HTERT RPE-1 (cell line): ENCODE data around the gene SLC27A2.

Experiments used
- in situ Hi-C: fragments of 300-500 bp; cut with MboI; formaldehyde crosslinking; loops from 4 replicates; pipeline ENCODE4 v1.14.3; 2020; ENCODE audit warnings: low sequenced_read_pairs

SLC27A2 gene

GRCh38 chr15:50235794-50236193, 53.8 kb downstream of the SLC27A2 start:
- in situ Hi-C loops = no loop called here

GRCh38 chr15:50236433-50236832, 54.4 kb downstream of the SLC27A2 start:
- in situ Hi-C loops = no loop called here

DNA sequence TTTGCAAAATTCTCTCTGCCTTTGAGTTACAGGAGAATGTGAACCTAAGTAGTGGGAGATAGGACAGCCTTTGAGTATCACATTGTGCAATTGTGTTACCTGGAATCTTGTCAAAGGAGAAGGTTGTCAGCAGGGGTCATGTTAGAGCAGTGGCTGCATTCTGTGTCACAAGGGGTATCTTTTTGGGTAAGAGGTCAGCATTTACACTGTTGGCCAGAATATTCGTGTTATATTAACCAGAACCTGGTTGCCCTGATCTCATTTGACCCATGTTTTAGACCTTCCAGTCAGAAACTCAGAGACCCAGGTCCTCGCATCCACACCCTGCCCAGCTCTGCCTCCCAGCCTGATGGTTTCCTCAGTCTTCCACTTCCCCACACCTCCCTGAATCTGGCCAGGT, 56.3 kb downstream of the SLC27A2 start:
- in situ Hi-C loops = no loop called here

GRCh38 chr15:50241684-50242450, 59.9 kb downstream of the SLC27A2 start:
- in situ Hi-C loops = no loop called here

- in situ Hi-C loops = no loop called here
These were observed 62.2 kb downstream of the SLC27A2 start for GRCh38 chr15:50244153-50244552.

DNA sequence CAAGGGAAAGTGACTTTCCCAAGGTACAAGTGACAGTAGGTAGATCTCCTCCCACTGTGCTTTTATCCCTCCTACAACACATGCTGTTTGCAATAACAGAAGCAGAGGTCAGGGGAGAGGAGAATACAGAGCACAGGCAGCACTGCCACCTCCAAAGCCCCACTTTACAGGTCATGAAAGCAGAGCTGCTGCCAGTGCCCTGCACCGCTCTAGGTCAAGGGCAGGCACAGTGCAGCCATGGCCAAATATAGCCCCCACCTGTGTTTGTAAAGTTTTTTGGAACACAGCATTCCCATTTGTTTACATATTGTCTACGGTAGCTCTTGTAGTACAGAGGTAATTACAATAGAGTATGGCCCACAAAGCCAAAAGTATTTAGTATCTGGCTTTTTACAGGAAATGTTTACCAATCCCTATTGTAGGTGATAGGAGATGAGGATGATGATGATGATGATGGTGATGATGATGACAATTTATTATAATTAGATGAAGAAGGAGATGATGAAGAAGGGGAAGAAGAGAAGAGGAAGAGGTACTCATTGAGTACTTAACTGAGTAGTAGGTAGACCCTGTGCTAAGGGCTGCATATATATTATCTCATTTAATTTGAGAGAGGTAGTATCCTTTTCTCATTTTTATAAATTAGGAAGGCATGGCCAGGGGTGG, 63.1 kb downstream of the SLC27A2 start:
- in situ Hi-C loops = no loop called here

DNA sequence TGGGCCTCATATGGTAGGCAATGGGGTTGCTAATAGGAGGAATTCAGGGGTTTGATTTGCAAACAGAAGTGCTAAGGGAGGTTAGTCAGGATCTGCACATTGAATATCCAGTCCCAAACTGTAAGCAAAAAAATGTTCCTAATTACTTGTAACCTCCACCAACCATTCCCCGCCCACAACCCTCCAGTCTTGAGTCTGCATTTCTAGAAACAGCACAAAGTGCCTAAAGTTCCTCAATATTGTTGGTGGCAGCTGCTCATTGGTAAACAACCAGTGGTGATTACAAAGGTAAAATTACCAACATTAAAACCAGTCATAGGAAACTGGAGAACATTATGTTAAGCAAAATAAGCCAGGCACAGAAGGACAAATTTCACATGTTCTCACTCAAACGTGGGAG, 64.6 kb downstream of the SLC27A2 start:
- in situ Hi-C loops = no loop called here

GRCh38 chr15:50247819-50248655, 66.0 kb downstream of the SLC27A2 start:
- in situ Hi-C loops = no loop called here

DNA sequence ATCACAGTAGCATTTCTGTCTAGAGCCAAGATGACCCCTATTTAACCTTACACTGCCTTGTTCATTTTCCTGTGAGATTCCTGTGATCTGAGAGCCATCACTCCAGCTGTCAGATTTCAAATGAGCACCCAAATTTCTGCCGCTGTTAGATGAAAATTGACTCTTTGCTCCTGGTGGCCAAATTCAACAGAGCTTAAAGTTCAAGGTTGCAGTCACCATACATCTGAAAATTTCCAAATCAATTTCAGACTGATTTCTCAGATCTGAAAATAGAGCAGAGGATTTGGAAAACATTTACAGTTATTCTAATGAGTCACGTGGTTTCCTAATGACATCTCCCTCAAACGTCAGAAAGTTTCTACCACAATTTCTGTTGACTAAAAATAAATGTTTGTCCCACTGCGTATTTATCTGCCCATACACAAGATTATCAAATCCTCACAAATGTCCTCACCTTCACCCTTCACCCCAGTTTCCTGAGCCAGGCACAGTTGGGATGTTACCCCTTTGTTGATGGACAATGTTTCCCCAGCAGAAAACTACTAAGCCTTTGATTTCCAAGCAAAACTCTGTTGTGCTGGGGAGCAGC, 67.1 kb downstream of the SLC27A2 start:
- in situ Hi-C loops = no loop called here

DNA sequence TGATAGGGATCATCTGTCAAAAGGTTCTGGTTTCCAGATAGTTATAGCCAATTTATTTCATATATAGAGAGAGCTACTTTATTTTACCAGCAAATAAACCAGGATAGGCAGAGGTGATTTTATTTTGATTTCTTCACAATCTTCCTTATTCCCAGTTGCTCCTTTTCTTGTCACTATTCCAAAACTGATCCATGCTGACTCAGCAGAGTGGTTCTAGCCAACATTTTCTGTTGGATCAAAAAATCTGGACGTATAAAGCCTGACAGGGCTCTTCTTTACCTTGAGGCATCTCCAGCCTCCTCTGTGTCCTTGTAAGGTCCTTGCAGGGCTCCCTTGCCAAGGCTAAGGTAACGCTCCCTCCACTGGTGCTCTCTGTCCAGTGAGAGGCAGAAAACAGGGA, 67.7 kb downstream of the SLC27A2 start:
- in situ Hi-C loops = no loop called here

DNA sequence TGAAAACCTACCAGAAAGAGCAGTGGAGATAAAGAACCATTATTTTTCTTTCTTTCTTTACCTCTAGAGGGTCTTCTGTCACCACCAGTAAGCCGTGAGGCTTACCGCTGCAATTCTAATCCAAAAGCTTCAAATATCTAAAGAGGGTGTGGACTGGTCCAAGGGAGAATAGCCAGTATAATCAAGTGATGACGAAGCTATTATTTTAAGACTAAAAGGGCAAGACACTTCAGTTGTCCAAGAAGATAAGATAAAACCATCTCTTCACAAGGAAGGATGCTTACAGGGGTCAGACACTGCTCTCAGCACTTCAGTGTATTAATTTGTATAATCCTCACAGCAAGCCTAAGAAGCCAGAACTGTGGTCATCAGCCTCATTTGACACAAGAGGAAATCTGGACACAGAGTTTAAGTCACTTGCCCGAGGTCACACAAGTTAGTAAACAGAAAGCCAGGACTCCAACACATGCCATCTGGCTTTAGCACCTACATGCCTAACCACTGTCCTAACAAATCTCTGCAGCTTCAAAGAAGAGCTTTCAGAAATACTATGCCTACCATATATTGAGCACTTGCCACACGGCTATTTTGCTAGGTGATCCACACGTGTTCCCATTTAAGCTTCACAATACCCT, 68.9 kb downstream of the SLC27A2 start:
- in situ Hi-C loops = no loop called here

- in situ Hi-C loops = no loop called here
These were observed 69.7 kb downstream of the SLC27A2 start for GRCh38 chr15:50251638-50252182.

- in situ Hi-C loops = no loop called here
These were observed 70.6 kb downstream of the SLC27A2 start for GRCh38 chr15:50252556-50252955.

DNA sequence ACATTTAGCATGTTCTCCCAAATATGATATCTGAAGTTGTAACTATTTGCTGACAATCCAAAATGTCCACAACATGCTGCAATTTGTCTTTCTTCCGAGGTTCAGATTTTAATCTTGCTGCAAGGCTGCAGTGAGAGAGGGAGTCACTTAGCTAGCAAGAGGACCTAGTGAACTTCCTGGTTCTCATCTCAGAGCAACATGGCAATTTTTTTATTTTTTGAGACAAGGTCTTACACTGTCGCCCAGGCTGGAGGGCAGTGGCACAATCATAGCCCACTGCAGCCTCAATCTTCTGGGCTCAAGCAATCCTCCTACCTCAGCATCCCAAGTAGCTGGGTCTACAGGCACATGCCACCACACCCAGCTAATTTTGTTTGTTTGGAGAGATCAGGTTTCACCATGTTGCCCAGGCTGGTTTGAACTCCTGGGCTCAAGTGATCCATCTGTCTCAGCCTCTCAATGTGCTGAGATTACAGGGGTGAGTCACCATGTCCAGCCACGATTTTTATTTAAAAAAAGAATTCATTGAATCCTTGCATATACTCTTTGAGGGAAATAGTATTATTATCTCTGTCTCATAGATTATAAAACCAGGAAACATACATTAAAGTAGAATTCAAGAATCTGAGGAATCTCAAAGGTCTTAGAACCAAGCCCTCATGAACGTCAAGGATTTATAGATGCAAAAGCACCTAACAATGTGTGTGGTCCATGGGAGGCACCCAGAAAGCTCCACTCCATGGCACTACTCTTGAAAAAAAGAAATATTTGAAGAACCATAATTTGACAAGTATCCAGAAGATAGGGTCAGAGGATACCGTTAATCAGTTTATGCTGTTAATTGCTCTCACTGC, 74.4 kb downstream of the SLC27A2 start:
- in situ Hi-C loops = no loop called here

DNA sequence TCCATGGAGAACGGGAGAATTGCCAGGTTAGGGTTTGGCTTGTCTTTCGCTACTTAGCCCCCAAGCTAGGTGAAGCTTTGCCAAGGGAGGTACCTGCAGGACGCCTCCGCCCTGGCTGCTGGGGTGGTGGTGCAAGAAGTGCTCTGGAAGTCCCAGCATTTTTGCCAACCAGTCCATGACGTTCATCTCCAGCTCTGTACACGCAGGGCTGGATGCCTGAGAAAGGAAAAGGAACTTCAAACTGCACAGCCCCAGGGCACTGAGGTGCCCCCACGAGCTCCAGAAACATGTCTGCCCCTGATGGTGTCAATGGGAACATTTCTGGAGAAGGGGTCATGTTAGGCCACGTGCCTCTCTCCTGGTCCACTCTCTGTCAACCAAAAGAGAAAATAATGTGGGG, 75.3 kb downstream of the SLC27A2 start:
- in situ Hi-C loops = no loop called here

GRCh38 chr15:50257924-50258323, 75.9 kb downstream of the SLC27A2 start:
- in situ Hi-C loops = no loop called here

- in situ Hi-C loops = no loop called here
These were observed 77.3 kb downstream of the SLC27A2 start for GRCh38 chr15:50259276-50259675.

- in situ Hi-C loops = no loop called here
These were observed 79.0 kb downstream of the SLC27A2 start for GRCh38 chr15:50260969-50261496.

GRCh38 chr15:50261981-50262380, 80.0 kb downstream of the SLC27A2 start:
- in situ Hi-C loops = no loop called here
